GM18526 (cell line): ENCODE data around the gene RNF2.

Experiments
- POLR2A ChIP-seq: IDR thresholded peaks from 3 replicates; pipeline ENCODE4 v1.6.1; 2011; ENCODE audit not compliant: insufficient read length; ENCODE audit errors: extremely low read depth

Gene RNF2

GRCh38 chr1:185044387-185044786 is 971 bp upstream of the RNF2 start:
- no peak for TF ChIP-seq POLR2A

DNA sequence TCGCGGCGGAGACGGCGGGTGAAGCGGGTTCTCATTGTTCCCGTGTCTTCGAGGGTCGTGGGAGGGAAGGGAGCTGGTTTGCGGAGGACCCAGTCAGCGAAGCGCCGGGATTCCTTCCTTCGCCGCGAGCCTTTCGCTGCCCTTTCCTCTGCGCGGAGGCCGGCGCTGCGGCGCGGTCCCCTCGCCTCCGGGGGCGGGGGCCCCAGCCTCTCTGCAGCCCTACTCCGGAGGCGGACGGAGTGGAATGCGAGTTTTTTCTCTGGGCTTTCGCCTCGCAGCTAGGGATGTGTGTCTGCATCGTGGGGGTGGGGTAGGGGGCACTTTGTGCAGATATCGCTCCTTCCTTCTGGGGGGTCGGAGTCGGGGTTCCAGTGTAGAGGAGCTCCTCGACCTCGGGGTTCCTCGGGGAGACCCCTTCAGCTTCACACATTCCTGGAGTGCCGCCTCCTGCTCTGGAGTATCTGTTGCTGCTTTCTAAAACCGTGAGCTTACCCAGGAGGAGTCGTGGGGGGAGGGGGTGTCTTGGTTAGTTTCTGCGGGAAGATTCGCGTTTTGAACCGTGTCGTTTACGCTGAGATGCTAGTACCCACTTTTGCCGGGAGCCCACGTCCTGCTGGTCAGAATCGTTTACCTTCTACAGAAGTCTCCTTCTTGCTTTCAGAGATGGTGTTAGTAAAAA is 595 bp downstream of the RNF2 start:
- TF ChIP-seq POLR2A = no peak

DNA sequence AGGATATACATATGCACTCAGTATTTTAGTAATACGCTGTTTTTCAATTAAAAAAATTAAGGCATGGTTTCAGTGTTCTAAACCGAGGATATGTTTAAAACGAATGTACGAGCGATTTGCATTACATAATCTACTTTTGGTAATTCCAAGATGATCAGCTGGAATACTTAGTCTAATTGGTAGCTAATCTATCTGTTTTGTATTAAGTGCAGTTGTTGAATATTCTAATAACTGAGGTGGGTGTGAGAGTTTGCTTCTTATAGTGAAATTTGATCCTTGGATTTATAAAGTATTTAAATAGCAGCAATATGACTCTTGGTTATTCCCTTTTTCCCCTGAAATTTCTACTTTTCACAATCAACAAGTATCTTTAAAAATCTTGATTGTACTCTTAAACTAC is 1.3 kb downstream of the RNF2 start:
- no peak for TF ChIP-seq POLR2A

- no peak for TF ChIP-seq POLR2A
Observed at GRCh38 chr1:185049670-185050069, 4.3 kb downstream of the RNF2 start.

DNA sequence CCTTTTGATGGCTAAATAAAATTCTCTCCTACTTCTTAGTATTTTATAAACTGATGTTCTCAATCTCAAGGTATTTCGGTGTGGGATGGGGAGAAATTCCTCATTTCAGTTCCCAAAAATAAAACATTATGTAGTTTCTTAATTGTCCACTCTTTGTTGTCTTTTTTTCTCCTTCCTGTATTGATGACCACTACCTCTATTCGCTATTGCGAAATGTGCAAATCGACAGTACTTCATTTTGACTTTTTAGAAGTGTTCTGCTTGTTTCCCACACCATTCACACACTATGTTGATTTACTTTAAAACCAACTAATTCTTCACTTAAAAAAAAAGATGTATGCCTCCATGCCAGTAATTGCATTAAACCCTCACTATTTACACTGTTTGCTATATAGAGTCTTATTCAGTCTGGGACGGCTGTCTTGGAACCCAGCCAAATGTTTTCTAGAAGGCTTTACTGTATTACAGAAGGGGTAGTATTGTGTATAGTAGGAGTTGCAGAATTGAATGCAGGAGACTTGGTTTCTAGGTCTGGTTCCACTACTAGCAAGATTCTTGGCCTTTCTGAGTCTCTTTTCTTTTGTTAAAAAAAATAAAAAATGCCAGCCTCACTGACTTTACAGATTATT is 5.6 kb downstream of the RNF2 start:
- no peak for TF ChIP-seq POLR2A

DNA sequence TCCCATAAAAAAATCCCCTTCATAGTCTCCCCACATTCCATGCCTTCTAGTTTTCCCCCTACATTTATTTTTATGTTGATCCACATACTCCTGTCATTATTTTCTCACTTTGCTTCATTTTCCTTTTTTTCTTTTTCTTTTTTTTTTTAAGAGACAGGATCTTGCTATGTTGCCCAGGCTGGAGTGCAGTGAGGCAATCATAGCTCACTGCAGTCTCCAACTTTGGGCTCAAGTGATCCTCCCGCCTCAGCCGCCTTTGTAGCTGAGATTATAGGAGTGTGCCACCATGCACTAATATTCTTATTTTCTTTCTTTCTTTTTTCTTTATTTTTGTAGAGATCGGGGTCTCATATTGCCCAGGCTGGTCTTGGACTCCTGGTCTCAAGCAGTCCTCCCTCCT is 7.8 kb downstream of the RNF2 start:
- no peak for TF ChIP-seq POLR2A

- TF ChIP-seq POLR2A = no peak
Observed at GRCh38 chr1:185054365-185055060, 9.2 kb downstream of the RNF2 start.

- TF ChIP-seq POLR2A = no peak
Observed at GRCh38 chr1:185058110-185058509, 12.8 kb downstream of the RNF2 start.

- TF ChIP-seq POLR2A = no peak
Observed at GRCh38 chr1:185058876-185059275, 13.5 kb downstream of the RNF2 start.

- no peak for TF ChIP-seq POLR2A
Observed at GRCh38 chr1:185059950-185060571, 14.7 kb downstream of the RNF2 start.

DNA sequence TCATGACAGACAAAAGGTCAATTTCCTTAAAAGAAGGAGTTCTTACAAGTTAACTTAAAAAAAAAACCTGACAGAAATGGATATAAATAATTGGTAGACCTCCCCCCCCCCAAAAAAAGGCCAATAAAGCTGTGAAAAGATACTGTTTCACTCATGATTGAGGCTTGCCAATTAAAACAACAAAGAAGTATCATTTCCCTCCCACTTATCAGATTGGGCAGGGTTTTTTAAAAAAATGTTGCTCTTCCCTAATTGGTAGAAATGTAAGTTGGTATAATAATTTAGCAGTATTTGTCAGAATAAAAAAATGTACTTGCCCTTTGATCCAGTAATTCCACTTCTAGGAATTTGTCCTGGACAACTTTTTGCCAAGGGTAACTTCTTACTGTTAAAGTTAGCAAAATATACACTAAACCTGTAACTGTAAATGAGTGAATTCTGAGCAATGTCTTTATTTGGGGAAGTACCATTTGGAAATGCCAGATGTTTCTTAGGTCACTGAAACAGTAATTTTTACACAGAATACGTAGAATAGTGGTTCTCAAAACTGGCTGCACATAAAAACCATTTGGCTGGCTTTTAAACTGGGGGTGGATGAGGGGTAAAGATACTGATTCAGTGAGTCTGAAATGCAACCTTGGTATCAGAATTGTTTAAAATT is 17.5 kb downstream of the RNF2 start:
- no peak for TF ChIP-seq POLR2A

GRCh38 chr1:185063719-185064118 is 18.4 kb downstream of the RNF2 start:
- TF ChIP-seq POLR2A = no peak

DNA sequence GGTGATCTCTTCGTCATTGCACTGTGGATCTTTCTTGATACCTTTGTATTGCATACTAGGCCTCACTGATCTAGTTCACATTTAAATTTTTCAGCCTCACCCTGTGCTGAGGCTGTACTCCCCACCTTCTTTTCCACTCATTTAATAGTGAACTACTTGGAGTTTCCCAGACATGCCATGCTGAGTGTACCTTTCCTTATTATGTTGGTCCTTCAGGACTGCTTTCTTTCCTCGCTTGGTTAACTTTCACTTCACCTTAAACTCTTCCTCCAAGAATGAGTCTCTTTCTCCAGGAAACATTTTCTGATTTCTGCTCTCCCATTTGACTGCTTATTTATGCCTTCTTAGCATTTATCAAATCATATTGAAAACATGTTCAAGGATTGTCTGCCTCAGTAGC is 20.8 kb downstream of the RNF2 start:
- TF ChIP-seq POLR2A = no peak

GRCh38 chr1:185068341-185068740 is 23.0 kb downstream of the RNF2 start:
- TF ChIP-seq POLR2A = no peak

- no peak for TF ChIP-seq POLR2A
Observed at GRCh38 chr1:185069202-185069772, 23.9 kb downstream of the RNF2 start.

- no peak for TF ChIP-seq POLR2A
Observed at GRCh38 chr1:185070051-185070450, 24.7 kb downstream of the RNF2 start.

DNA sequence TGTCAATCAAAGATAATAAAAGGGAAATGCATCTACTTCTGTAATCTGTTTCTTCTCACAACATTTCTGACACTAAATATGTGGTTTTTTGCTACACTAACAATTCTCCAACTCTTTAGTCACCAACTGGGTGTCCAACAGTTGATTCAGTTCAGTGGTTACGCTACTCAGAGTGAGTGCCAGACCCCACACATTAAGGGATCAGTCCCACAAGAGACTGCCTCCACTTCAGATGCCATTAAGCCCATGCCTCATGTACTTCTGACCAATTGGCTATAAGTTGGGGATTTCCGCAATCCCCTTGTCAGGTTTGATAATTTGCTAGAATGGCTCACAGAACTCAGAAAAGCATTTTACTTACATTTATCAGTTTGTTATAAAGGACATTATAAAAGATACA is 28.4 kb downstream of the RNF2 start:
- no peak for TF ChIP-seq POLR2A
